Bronchial epithelial cell (primary cell): ENCODE measurements around the gene TRAF1. TPM values are rescaled to one million over a fixed set of nuclear protein-coding genes. Genes with fewer than 3 reads are reported as not detected.

Experiments used
- DNase-seq: peaks from one replicate; pipeline ENCODE4 v3.0.0-alpha.2; 2010; ENCODE audit warnings: low read depth
- FAIRE-seq: peaks from 2 replicates; lab custom pipeline; 2011; peaks lifted over from hg19 to GRCh38; lab: Jason Lieb, UNC
- H3K27me3 ChIP-seq: 2 replicates; pipeline ENCODE4 v1.5.1; 2011; ENCODE audit warnings: low read length; ENCODE audit not compliant: control insufficient read depth, insufficient read depth
- H3K36me3 ChIP-seq: 2 replicates; pipeline ENCODE4 v1.5.1; 2011; ENCODE audit warnings: low read length; ENCODE audit not compliant: control insufficient read depth, insufficient read depth
- H3K4me3 ChIP-seq: 2 replicates; pipeline ENCODE4 v1.5.1; 2011; ENCODE audit warnings: mild to moderate bottlenecking, low read depth, low read length, control low read depth
- total RNA-seq: library from RNA; depleted of rRNA; stranded (reverse); fragments of >200 nt; gene quantifications from 2 replicates; pipeline ENCODE4 v1.2.1, GENCODE V29; 2014
- TF ChIP-seq, protein P1 (sequence below): IDR thresholded peaks from 2 replicates; pipeline ENCODE4 v1.5.1; 2011; ENCODE audit warnings: mild to moderate bottlenecking, moderate library complexity, low read length, control low read depth, inconsistent platforms; ENCODE audit not compliant: insufficient read depth, severe bottlenecking

TRAF1 gene
- total RNA-seq, 1 donor from 2014 or later: 0.79 TPM

DNA sequence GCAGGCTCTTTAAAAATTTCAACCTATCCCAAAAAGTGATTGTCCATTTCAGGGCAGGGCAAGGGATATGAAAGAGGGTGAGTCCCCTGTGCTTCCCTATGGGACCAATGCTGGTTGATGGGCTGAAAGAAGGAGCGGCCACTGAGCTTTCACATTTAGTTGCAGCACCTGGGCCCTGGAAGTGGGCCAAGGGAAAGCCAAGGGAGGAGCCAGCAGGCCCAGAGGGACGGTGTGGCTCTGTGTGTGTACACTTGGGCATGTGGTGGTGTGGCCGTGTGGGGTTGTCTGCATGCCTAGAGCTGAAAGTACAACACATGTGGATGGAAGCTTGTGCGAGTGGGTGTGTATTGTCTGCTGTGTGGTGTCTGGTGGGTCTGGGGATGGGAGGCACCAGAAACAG lies 69.9 kb downstream of the TRAF1 start:
- peaks cover 4% of the 10 kb centered on the region for H3K36me3 ChIP-seq
- no peak for FAIRE-seq
- H3K4me3 ChIP-seq: no peak overlapping the region
- no peaks in the 10 kb centered on the region for H3K27me3 ChIP-seq
- TF ChIP-seq, protein P1, sequence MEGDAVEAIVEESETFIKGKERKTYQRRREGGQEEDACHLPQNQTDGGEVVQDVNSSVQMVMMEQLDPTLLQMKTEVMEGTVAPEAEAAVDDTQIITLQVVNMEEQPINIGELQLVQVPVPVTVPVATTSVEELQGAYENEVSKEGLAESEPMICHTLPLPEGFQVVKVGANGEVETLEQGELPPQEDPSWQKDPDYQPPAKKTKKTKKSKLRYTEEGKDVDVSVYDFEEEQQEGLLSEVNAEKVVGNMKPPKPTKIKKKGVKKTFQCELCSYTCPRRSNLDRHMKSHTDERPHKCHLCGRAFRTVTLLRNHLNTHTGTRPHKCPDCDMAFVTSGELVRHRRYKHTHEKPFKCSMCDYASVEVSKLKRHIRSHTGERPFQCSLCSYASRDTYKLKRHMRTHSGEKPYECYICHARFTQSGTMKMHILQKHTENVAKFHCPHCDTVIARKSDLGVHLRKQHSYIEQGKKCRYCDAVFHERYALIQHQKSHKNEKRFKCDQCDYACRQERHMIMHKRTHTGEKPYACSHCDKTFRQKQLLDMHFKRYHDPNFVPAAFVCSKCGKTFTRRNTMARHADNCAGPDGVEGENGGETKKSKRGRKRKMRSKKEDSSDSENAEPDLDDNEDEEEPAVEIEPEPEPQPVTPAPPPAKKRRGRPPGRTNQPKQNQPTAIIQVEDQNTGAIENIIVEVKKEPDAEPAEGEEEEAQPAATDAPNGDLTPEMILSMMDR: no peak
- DNase-seq: no peak

DNA sequence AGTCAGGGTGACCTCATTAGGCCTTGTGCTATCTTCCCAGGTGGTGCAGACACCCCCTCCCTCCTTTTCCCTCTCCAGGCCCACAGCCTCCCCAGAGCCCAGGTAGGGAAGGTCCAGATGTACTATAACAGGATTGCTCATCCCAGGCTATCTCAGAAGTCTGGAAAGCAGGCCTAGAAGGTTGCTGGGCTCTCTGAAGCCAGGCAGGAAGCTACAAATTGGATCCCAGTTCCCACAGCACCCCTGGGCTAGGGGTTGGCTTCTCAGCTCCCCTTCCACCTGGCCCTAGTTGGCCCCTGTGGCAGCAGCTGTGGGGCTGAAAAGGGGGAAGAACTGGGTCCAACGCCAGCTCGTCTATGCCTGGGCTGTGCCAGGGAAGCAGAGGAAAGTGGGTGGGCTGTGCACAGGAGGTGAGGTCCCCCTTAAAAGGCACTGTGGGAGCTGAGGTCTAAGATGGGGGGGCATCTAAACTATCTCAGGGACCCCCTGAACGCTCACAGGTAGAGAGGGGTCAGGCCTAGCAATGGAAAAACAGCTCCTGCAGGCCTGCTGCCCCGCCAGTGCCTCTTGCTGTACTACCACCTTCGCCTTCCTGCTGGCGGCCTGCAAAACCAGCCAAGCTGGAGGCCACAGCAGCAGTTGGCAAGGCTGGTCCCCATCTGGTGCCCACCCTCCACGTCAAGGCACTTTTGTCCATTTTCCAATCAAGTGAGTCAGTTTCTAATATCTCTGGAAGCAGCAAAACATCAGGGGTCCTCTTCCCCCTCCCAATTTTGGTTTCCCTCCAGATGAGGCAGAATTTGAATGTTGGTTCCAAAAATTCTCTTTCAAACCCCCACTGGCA lies 70.5 kb downstream of the TRAF1 start:
- H3K36me3 ChIP-seq: peaks cover 4% of the 10 kb centered on the region
- no peak overlapping the region for H3K4me3 ChIP-seq
- TF ChIP-seq, protein P1: no peak
- FAIRE-seq: no peak
- H3K27me3 ChIP-seq: no peaks in the 10 kb centered on the region
- no peak for DNase-seq

DNA sequence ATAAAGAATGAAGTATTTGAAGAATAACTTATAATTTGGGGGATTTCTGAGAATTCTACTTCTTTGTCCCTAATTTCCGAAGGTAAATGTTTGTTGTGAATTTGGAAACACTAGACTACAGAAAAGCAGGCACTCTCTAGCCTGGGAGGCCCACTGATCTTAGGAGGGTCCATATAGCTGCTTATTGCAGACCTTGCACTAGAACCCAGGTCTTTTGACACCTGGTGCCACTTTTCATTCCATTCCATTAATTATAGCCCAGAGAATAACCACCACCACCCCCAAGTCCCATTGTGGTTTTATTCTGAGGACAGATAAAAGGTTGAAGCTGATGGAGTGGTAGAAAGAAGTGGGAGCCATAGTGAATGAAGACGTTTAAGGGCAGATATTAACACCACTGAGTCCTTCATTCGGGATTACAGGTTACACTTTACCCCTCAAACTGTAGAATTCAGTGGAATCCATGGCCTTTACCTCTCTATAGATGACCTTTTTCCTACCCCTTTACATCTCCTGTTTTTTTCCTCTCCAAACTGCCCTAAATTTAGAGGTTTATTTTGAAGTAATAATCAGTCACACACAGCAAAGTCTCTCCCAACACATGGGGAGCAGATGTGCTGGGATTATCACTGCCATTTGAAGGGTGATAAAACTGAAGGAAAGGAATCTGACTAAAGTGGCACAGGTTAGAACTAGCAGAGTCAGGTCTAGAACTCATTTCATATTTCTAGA lies 71.8 kb downstream of the TRAF1 start:
- H3K27me3 ChIP-seq: no peaks in the 10 kb centered on the region
- FAIRE-seq (no peak), DNase-seq (no peak)
- H3K4me3 ChIP-seq: no peak overlapping the region
- TF ChIP-seq, protein P1: no peak
- peaks cover 1% of the 10 kb centered on the region for H3K36me3 ChIP-seq

DNA sequence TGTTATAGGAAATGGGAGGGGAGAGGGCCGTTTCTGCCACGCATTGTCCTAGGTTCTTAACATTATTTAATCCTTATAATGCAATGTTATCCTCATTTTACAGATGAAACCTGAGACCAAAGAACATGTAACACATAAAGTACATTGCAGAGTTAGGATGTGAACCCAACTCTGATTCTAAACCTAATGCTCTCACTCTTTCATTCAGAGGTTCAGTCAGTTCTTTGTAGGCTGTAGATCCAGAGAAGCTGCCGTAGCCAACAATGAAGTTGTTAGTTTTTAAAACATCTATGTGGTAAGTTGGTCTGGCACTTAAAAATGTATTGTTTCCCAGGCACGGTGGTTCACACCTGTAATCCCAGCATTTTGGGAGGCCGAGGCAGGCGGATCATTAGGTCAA lies 73.4 kb downstream of the TRAF1 start:
- DNase-seq: no peak
- FAIRE-seq: no peak
- H3K4me3 ChIP-seq: no peak overlapping the region
- H3K36me3 ChIP-seq: peaks cover 1% of the 10 kb centered on the region
- TF ChIP-seq, protein P1: no peak
- no peaks in the 10 kb centered on the region for H3K27me3 ChIP-seq

Other genes starting within 250 kb of the TRAF1 start
- gene MEGF9, start 212.3 kb downstream of the TRAF1 start, total RNA-seq: 4.7 and 5.9 TPM in 2 replicates
- 30.0 and 31.1 TPM in 2 replicates for gene FBXW2, start 133.4 kb downstream of the TRAF1 start, total RNA-seq
- 12.4 and 16.4 TPM in 2 replicates for gene PSMD5, start 83.9 kb downstream of the TRAF1 start, total RNA-seq
- gene PHF19, start 49.6 kb downstream of the TRAF1 start, total RNA-seq: 7.6 TPM in 2 replicates
- 0.64 and 1.3 TPM in 2 replicates for gene C5, start 123.5 kb upstream of the TRAF1 start, total RNA-seq
- gene CNTRL, start 148.2 kb upstream of the TRAF1 start, total RNA-seq: 5.0 and 7.0 TPM in 2 replicates